Measurements from ENCODE around the gene ASB5. TPM values are rescaled to one million over a fixed set of nuclear protein-coding genes. Genes with fewer than 3 reads are reported as not detected.

The ASB5 gene
- total RNA-seq, 4 donors from 2014 or later: not detected

DNA sequence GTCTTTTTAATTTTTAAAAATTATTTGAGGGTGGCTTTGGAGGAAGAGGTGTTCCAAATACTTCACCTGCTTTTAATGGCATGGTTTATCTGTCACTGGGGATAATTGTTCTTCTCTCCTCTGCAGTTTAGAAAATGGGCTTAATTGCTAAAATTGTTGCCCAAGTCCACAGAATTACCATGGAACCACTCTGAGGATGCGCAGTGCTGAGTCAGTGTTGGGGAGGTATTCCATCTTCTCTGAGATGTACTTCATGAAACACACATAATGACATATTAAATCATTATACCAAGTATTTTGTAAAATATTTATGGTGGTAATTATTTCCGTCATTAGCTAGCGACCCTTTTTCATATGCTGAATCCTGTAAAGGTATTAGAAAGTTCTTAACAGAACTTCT lies 8.0 kb downstream of the ASB5 start:
- TF ChIP-seq POLR2AphosphoS5 (IDR thresholded peaks at IDR 0.05) (no peak), POLR2A (IDR thresholded peaks at IDR 0.05) (no peak), CTCF (IDR thresholded peaks at IDR 0.05) (no peak), EP300 (IDR thresholded peaks at IDR 0.05) (no peak)
- Histone ChIP-seq H3K9me3 (no peaks in the 10 kb centered on the region), H3K27me3 (no peaks in the 10 kb centered on the region), H3K4me1 (no peaks in the 10 kb centered on the region), H3K27ac (no peak overlapping the region), H3K4me3 (no peak overlapping the region), H3K36me3 (no peaks in the 10 kb centered on the region)
- no peak for DNase-seq (ENCODE audit: low spot score in 2 of 2)
- WGBS: 77% methylated on average over 3 of the region's 3 CpGs

GRCh38 chr4:176259330-176260090 lies 9.5 kb downstream of the ASB5 start:
- Histone ChIP-seq H3K9me3 (no peaks in the 10 kb centered on the region), H3K4me1 (no peaks in the 10 kb centered on the region), H3K27me3 (no peaks in the 10 kb centered on the region), H3K27ac (no peak overlapping the region), H3K36me3 (no peaks in the 10 kb centered on the region), H3K4me3 (no peak overlapping the region)
- no peak for DNase-seq (ENCODE audit: low spot score in 2 of 2)
- TF ChIP-seq POLR2A (IDR thresholded peaks at IDR 0.05) (no peak), EP300 (IDR thresholded peaks at IDR 0.05) (no peak), POLR2AphosphoS5 (IDR thresholded peaks at IDR 0.05) (no peak), CTCF (IDR thresholded peaks at IDR 0.05) (no peak)
- WGBS: 73% methylated on average over 5 of the region's 5 CpGs

GRCh38 chr4:176258135-176258534 lies 10.9 kb downstream of the ASB5 start:
- Histone ChIP-seq H3K36me3 (no peaks in the 10 kb centered on the region), H3K27me3 (no peaks in the 10 kb centered on the region), H3K9me3 (no peaks in the 10 kb centered on the region), H3K27ac (no peak overlapping the region), H3K4me3 (no peak overlapping the region), H3K4me1 (no peaks in the 10 kb centered on the region)
- no peak for DNase-seq (ENCODE audit: low spot score in 2 of 2)
- 85% methylated on average over 3 of the region's 3 CpGs for WGBS
- TF ChIP-seq CTCF (IDR thresholded peaks at IDR 0.05) (no peak), EP300 (IDR thresholded peaks at IDR 0.05) (no peak), POLR2AphosphoS5 (IDR thresholded peaks at IDR 0.05) (no peak), POLR2A (IDR thresholded peaks at IDR 0.05) (no peak)

GRCh38 chr4:176256921-176257320 lies 12.1 kb downstream of the ASB5 start:
- H3K27ac ChIP-seq: no peak overlapping the region
- H3K27me3 ChIP-seq: no peaks in the 10 kb centered on the region
- no peaks in the 10 kb centered on the region for H3K36me3 ChIP-seq
- WGBS: 50% methylated on average over 1 of the region's 1 CpG
- no peak for DNase-seq (ENCODE audit: low spot score in 2 of 2)
- H3K9me3 ChIP-seq: no peaks in the 10 kb centered on the region
- no peaks in the 10 kb centered on the region for H3K4me1 ChIP-seq
- no peak overlapping the region for H3K4me3 ChIP-seq
- no peak for TF ChIP-seq POLR2AphosphoS5 (IDR thresholded peaks at IDR 0.05)
- TF ChIP-seq EP300 (IDR thresholded peaks at IDR 0.05): no peak
- no peak for TF ChIP-seq POLR2A (IDR thresholded peaks at IDR 0.05)
- no peak for TF ChIP-seq CTCF (IDR thresholded peaks at IDR 0.05)

DNA sequence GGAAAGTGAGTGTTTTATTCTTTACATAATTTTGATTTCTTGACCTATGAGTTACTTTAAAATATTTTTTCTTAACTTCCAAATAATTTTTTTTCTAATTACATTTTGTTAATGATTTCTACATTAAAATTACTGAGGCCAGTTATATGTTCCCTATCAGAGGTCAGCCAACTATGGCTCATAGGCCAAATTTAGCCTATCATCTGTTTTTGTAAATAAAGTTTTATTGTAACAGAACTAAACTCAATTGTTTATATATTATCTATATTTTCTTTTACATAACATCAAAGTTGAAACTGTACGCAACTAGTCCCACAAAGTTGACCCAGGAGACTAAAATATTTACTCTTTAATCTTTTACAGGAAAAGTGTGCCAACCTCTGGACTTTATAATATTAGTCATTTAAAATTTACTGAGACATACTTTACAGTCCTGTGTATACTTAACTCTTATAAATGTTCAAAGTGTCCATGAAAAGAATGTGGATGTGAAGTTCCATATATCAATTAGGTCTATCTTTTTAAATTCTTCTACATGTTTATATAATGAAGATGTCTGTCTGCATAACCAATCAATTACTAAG lies 26.2 kb downstream of the ASB5 start:
- no peak for TF ChIP-seq POLR2AphosphoS5 (IDR thresholded peaks at IDR 0.05)
- no peak for TF ChIP-seq EP300 (IDR thresholded peaks at IDR 0.05)
- no peak for TF ChIP-seq CTCF (IDR thresholded peaks at IDR 0.05)
- TF ChIP-seq POLR2A (IDR thresholded peaks at IDR 0.05): no peak
- H3K9me3 ChIP-seq: no peaks in the 10 kb centered on the region

More for the DNA sequence above, 26.2 kb downstream of the ASB5 start:
- Histone ChIP-seq H3K27me3 (no peaks in the 10 kb centered on the region), H3K4me1 (no peaks in the 10 kb centered on the region), H3K4me3 (no peak overlapping the region), H3K27ac (no peak overlapping the region), H3K36me3 (no peaks in the 10 kb centered on the region)
- 95% methylated on average over 1 of the region's 1 CpG for WGBS
- no peak for DNase-seq (ENCODE audit: low spot score in 2 of 2)
